Spinal cord (tissue), 10 donors: ENCODE data around the gene ARHGDIG. TPM values are rescaled to one million over a fixed set of nuclear protein-coding genes. Genes with fewer than 3 reads are reported as not detected.
"Not testable (repeated sequence)": the region's sequence is repeated elsewhere in the genome, so short reads cannot be mapped to it uniquely, and the experiment has no call there.

Experiments
- DNase-seq, 6 donors: peaks; one replicate each; pipeline versions ENCODE4 v3.0.0 to v3.0.0-alpha.2; 2013 to 2015; ENCODE audit warnings: low spot score in 6 of 6, low read depth in 4 of 6
- H3K27ac ChIP-seq: one replicate; pipeline ENCODE4 v1.5.1; 2013; ENCODE audit warnings: low read depth, low read length, control low read depth
- H3K27me3 ChIP-seq: one replicate; pipeline ENCODE4 v1.6.1; 2013; ENCODE audit warnings: low read length; ENCODE audit not compliant: control insufficient read depth, insufficient read depth
- H3K36me3 ChIP-seq: one replicate; pipeline ENCODE4 v1.6.1; 2013; ENCODE audit warnings: low read length; ENCODE audit not compliant: control insufficient read depth, insufficient read depth
- H3K4me1 ChIP-seq: one replicate; pipeline ENCODE4 v1.6.1; 2013; ENCODE audit warnings: low read length; ENCODE audit not compliant: control insufficient read depth, insufficient read depth
- H3K4me3 ChIP-seq: one replicate; pipeline ENCODE4 v1.5.1; 2013; ENCODE audit warnings: low read depth, low read length, control low read depth
- H3K9me3 ChIP-seq: one replicate; pipeline ENCODE4 v1.6.1; 2013; ENCODE audit warnings: low read length; ENCODE audit not compliant: control insufficient read depth, insufficient read depth
- WGBS: methylation state at CpG from one replicate; pipeline ENCODE4 v1.1.5; 2013; ENCODE audit warnings: missing lambda C conversion rate; ENCODE audit not compliant: insufficient coverage; 5-methylcytosine and 5-hydroxymethylcytosine counted together
- polyA plus RNA-seq, 2 donors: library from polyadenylated mRNA; unstranded; fragments of 120-200 nt; gene quantifications; one replicate each; pipeline ENCODE4 v1.2.1, GENCODE V29; 2013; ENCODE audit not compliant: insufficient read length in 2 of 2
- total RNA-seq, 2 donors: library from RNA; depleted of rRNA in 1 of 2; stranded (reverse); fragments of 120-200 nt in 1 of 2; fragments of >200 nt in 1 of 2; gene quantifications; one replicate each; pipeline versions ENCODE4 v1.2.3 to v1.2.4, GENCODE V29; 2013 to 2014
- donor health status: healthy.

The ARHGDIG gene
- total and polyA plus RNA-seq, 4 donors, result 24.9 to 120 (median 78.4) TPM

DNA sequence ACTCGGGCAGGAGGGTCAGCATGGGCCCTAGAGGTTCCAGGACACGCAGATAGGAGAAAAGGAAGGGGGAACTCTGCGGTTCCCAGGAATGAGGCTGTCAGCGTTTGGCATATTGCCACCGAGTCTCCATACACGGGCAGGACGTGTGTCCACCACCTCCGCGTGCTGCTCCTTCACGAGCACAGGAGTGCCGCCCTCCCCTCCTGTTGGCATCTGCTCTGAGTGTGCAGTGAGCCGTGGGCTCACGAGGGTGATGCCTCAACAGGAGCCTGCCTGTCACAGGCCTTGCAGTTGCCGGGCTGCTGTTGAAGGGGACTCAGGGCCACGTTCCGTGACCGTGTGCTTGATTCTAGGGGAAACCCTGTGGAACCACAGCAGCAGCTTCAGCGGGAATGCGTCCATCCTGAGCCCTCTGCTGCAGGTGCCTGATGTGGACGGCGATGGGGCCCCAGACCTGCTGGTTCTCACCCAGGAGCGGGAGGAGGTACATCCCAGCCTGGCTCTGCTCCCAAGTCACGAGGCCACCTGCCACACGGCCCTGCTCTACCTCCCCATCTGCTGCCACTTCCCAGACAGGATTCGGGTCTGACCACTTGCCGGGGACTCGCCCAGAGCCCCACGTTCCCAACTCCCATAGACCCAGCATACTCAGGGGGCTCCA is 19.2 kb upstream of the ARHGDIG start:
- Histone ChIP-seq H3K9me3 (no peaks in the 10 kb centered on the region), H3K27me3 (no peaks in the 10 kb centered on the region), H3K36me3 (peaks cover 87% of the 10 kb centered on the region), H3K4me1 (no peaks in the 10 kb centered on the region), H3K4me3 (no peak overlapping the region), H3K27ac (no peak overlapping the region)
- WGBS, result 85% methylated on average over 25 of the region's 28 CpGs
- no peak for DNase-seq

DNA sequence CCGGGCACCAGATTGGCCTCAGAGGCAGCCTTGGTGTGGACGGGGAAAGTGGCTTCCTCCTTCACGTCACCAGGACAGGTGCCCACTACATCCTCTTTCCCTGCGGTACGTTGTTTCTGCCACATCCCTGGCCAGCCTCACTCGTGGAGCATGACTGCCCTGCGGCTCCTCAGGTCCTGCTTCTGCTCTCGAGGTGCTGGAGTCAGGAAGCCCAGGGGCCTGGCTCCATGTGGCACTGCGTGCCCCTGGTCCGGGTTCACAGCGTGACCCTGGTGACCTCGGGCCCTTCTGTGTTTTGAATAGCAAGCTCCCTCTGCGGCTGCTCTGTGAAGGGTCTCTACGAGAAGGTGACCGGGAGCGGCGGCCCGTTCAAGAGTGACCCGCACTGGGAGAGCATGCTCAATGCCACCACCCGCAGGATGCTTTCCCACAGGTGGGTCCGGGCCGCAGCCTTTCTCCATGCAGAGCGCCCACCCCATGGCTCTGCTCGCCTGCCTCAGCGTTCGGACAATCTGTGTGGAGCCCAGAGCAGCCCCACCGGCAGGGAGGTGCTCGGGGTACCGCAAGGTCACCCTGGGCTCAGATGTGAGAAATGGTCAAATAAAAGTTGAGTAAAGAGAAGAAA is 18.2 kb upstream of the ARHGDIG start:
- 93% methylated on average over 29 of the region's 29 CpGs for WGBS
- DNase-seq, result no peak
- no peaks in the 10 kb centered on the region for H3K4me1 ChIP-seq
- no peaks in the 10 kb centered on the region for H3K27me3 ChIP-seq
- no peak overlapping the region for H3K27ac ChIP-seq
- H3K9me3 ChIP-seq, result no peaks in the 10 kb centered on the region
- peaks cover 90% of the 10 kb centered on the region for H3K36me3 ChIP-seq
- H3K4me3 ChIP-seq, result no peak overlapping the region

DNA sequence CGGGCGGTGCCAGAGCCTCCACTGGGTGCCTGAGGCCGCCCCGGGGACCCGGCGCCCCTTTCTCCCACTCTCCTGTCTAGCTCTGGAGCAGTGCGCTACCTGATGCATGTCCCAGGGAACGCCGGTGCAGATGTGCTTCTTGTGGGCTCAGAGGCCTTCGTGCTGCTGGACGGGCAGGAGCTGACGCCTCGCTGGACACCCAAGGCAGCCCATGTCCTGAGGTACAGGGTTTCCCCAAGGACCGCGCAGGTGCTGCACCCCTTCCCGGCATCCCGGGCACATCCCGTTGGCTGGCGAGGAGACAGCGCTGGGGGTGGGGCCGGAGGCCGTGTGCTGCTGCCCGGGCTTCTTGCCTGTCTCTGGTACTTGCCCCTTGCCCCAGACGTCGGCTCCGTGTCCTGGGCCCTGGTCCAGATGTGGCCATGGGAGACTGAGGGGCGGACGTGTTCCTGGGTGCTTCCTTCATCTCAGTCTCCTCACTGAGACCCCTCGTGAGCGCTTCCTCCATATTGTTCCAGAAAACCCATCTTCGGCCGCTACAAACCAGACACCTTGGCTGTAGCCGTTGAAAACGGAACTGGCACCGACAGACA is 17.1 kb upstream of the ARHGDIG start:
- Histone ChIP-seq H3K27ac (no peak overlapping the region), H3K4me1 (no peaks in the 10 kb centered on the region), H3K9me3 (no peaks in the 10 kb centered on the region), H3K4me3 (no peak overlapping the region), H3K36me3 (peaks cover 86% of the 10 kb centered on the region), H3K27me3 (no peaks in the 10 kb centered on the region)
- 97% methylated on average over 35 of the region's 35 CpGs for WGBS
- DNase-seq, result no peak

DNA sequence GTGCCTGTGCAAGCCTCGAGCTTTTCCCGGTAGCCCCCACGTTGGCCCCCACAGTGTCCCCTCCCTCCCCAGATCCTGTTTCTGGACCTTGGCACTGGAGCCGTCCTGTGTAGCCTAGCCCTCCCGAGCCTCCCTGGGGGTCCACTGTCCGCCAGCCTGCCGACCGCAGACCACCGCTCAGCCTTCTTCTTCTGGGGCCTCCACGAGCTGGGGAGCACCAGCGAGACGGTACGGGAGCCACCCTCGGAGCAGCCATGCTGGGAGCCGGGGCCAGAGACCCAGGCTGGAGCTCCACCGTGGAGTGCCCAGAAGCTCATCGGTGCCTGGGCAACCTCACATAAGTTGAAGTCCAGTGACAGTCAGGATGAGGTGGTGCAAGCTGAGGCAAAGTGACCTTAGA is 16.4 kb upstream of the ARHGDIG start:
- 92% methylated on average over 17 of the region's 17 CpGs for WGBS
- Histone ChIP-seq H3K27ac (no peak overlapping the region), H3K4me1 (no peaks in the 10 kb centered on the region), H3K27me3 (no peaks in the 10 kb centered on the region), H3K4me3 (no peak overlapping the region), H3K9me3 (no peaks in the 10 kb centered on the region), H3K36me3 (peaks cover 87% of the 10 kb centered on the region)
- DNase-seq, result no peak

DNA sequence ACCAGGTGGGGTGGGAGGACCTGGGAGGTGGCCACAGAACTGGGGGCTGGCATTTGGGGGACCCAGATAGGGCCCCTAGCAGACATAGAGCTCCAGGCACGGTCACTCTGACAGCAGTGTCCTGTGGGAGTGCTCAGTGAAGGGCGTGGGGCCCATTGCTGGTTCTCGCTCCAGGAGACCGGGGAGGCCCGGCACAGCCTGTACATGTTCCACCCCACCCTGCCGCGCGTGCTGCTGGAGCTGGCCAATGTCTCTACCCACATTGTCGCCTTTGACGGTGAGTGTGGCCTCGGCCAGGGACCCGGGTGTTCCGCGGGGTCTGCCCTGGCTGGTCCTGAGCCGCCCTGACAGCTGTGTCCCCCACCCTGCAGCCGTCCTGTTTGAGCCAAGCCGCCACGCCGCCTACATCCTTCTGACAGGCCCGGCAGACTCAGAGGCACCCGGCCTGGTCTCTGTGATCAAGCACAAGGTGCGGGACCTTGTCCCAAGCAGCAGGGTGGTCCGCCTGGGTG is 15.9 kb upstream of the ARHGDIG start:
- no peak for DNase-seq
- no peak overlapping the region for H3K27ac ChIP-seq
- H3K27me3 ChIP-seq, result no peaks in the 10 kb centered on the region
- no peak overlapping the region for H3K4me3 ChIP-seq
- no peaks in the 10 kb centered on the region for H3K4me1 ChIP-seq
- 93% methylated on average over 23 of the region's 23 CpGs for WGBS
- peaks cover 88% of the 10 kb centered on the region for H3K36me3 ChIP-seq
- no peaks in the 10 kb centered on the region for H3K9me3 ChIP-seq

DNA sequence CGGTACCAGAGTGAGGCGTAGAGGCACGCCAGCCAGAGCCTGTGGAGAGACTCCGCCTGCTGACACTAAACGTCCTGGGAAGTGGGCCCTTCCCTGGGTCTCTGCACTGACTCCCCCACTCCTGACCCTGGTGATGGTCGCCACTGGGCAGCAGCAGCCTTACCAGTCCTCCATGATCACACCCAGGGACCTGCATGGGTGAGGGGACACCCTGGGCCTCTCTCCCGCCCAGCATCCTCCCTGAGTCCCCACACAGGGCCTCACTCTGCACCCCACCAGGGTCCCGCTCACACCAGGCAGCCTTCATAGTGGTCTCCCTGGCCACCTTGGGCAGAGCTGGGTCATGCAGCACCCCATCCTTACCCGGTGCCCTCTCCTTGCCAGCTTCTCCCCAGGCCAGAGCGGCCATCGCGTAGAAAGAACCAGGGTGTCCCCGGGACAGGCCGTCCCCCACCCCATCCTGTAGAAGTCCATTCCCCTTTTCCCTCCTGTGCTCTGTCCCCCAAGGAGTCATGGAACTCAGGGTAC is 15.3 kb upstream of the ARHGDIG start:
- Histone ChIP-seq H3K27me3 (no peaks in the 10 kb centered on the region), H3K9me3 (no peaks in the 10 kb centered on the region), H3K36me3 (peaks cover 88% of the 10 kb centered on the region), H3K27ac (no peak overlapping the region), H3K4me3 (no peak overlapping the region), H3K4me1 (no peaks in the 10 kb centered on the region)
- no peak for DNase-seq
- WGBS, result 86% methylated on average over 13 of the region's 14 CpGs

DNA sequence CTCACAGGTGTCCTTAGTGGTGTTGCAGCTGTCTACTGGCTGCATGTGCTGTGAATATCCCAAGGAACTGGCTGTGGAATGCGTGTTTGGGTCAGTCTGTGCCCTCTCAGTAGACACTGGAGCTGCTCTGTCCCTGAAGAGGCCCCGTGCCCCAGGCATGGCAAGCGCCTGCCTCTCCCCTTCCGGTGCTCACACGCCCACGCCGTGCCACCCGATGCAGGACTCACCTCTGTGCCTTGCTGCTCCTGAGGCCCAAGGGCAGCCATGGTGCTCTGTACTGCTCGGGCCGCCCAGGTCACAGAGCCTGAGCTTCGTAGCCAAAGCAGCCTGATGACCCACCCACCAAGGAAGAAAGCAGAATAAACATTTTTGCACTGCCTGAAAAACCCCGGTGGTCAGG is 14.7 kb upstream of the ARHGDIG start:
- no peaks in the 10 kb centered on the region for H3K9me3 ChIP-seq
- no peak overlapping the region for H3K4me3 ChIP-seq
- DNase-seq, result no peak
- no peaks in the 10 kb centered on the region for H3K27me3 ChIP-seq
- no peaks in the 10 kb centered on the region for H3K4me1 ChIP-seq
- peaks cover 88% of the 10 kb centered on the region for H3K36me3 ChIP-seq
- 80% methylated on average over 11 of the region's 12 CpGs for WGBS
- no peak overlapping the region for H3K27ac ChIP-seq

DNA sequence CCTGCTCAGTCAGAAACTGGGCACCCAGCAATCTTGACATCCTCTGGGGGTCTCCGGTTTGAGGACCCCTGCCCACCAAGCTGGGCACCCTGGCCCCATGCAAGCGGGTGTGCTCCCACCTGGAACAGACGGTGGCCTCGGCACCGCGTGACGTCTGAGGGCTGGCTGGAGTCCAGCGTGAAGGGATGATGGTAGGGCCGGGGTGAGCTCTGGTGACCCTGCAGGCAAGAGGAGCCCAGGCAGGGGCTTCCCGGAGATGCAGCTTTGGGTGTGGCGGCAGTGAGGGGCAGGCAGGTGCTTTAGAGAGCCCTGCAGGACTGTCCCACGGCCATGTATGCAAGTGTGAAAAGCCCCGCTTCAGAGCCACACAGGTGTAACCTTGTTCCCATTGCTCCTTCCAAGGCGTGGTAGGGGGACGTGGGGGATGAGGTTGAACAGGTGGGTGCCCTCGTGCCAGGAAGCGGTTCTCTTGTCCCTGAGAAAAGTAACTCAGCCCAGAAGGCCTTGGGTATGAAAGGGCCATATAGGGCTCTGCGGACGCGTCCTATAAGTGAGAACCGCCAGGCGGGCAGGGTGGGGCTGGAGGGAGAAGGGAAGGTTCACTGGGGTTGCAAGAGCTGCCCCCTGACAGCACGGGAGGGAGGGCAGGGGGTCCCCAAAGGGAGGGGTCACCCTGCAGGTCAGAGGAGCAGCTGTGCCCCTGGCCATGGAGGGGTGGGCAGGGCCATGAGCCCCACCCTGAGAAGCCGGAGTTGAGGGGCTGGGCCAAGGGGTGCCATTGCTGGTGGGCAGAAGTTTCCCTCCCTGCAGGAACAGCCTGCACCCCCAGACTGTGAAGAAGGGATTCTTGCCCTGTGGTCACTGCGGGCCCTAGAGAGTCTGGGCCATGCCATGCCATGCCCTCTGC is 13.9 kb upstream of the ARHGDIG start:
- Histone ChIP-seq H3K9me3 (no peaks in the 10 kb centered on the region), H3K27ac (no peak overlapping the region), H3K4me1 (no peaks in the 10 kb centered on the region), H3K36me3 (peaks cover 88% of the 10 kb centered on the region), H3K4me3 (no peak overlapping the region), H3K27me3 (no peaks in the 10 kb centered on the region)
- DNase-seq, result no peak
- WGBS, result 79% methylated on average over 25 of the region's 25 CpGs

DNA sequence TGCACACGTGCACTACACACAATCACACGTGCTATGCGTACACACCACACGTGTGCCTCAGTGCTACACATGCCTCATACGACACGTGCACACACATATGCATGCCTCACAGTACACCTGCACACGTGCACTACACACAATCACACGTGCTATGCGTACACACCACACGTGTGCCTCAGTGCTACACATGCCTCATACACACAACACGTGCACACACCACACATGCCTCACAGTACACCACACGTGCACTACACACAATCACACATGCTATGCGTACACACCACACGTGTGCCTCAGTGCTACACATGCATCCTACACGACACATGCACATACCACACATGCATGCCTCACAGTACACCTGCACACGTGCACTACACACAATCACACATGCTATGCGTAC is 12.8 kb upstream of the ARHGDIG start:
- H3K4me3 ChIP-seq, H3K4me1 ChIP-seq, DNase-seq, H3K27me3 ChIP-seq, H3K9me3 ChIP-seq, H3K27ac ChIP-seq: not testable (repeated sequence)
- H3K36me3 ChIP-seq, result peaks cover 84% of the 10 kb centered on the region
- 95% methylated on average over 17 of the region's 17 CpGs for WGBS
